Transverse colon (tissue), 4 donors: Measurements from ENCODE around the gene ABHD17A.

Source experiments
- POLR2AphosphoS5 ChIP-seq, 3 donors: sonication (generic); formaldehyde crosslinking; IDR thresholded peaks; one replicate each; pipeline ENCODE4 v1.6.1; 2016; ENCODE audit warnings: antibody characterized with exemption in 3 of 3
- TF ChIP-seq, protein P1 (sequence below), 5 experiments: fragments of 200-600 bp in 3 of 5; fragments of 450-650 bp in 2 of 5; sonication (generic) in 3 of 5; IDR thresholded peaks; 1 replicate in 2 of 5; 2 replicates in 3 of 5; pipeline ENCODE4 v1.5.1; 2016 to 2017; ENCODE audit warnings: antibody characterized with exemption in 5 of 5, inconsistent platforms in 3 of 5, mild to moderate bottlenecking in 2 of 5, moderate library complexity in 1 of 5

DNA sequence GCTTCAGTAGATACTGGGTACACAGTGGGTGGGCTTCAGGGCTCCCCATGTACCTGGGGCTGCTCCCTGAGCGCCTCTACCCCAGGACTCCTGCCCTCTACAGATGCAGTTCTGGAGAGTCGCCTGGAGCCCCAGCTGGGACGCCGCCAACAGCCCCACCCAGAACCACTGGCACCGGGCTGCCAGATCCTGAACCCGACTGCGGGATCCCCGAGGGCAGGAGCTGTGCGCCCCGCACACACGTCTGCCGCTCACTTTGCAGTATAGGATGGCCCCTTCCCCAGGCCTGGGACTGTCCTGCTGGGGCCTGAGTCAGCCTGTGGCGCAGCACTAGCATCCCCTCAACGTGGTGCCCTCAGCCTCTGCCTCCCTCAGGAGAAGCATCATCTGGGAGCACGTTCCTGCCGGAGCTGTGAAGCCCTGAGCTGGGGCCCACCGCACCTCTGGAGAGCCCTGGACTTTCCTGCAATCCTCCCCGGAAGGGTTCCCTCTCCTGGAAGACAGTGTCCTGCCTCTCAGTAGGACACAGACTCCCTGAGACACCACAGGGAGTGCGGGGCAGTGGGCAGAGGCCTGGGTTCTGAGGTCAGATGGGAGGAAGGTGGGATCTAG, 40.7 kb downstream of the ABHD17A start:
- TF ChIP-seq, protein P1, sequence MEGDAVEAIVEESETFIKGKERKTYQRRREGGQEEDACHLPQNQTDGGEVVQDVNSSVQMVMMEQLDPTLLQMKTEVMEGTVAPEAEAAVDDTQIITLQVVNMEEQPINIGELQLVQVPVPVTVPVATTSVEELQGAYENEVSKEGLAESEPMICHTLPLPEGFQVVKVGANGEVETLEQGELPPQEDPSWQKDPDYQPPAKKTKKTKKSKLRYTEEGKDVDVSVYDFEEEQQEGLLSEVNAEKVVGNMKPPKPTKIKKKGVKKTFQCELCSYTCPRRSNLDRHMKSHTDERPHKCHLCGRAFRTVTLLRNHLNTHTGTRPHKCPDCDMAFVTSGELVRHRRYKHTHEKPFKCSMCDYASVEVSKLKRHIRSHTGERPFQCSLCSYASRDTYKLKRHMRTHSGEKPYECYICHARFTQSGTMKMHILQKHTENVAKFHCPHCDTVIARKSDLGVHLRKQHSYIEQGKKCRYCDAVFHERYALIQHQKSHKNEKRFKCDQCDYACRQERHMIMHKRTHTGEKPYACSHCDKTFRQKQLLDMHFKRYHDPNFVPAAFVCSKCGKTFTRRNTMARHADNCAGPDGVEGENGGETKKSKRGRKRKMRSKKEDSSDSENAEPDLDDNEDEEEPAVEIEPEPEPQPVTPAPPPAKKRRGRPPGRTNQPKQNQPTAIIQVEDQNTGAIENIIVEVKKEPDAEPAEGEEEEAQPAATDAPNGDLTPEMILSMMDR (IDR thresholded peaks at IDR 0.05), result no peak
- TF ChIP-seq POLR2AphosphoS5 (IDR thresholded peaks at IDR 0.05), result no peak
